A549 (cell line): ENCODE measurements around the gene SELL.

Experiments
- CEBPB ChIP-seq, 2 experiments: fragments of >200 bp in 1 of 2; sonication (Bioruptor Twin) in 1 of 2; formaldehyde crosslinking in 1 of 2; IDR thresholded peaks; 2 replicates each; pipeline ENCODE4 v1.6.1; 2012 to 2016
- JUNB ChIP-seq: fragments of >200 bp; sonication (Bioruptor Twin); formaldehyde crosslinking; IDR thresholded peaks from 2 replicates; pipeline ENCODE4 v1.6.1; 2016
- POLR2A ChIP-seq: IDR thresholded peaks from 2 replicates; pipeline ENCODE4 v1.6.1; 2012; ENCODE audit warnings: mild to moderate bottlenecking, low read length
- RAD21 ChIP-seq, 2 experiments: fragments of >200 bp in 1 of 2; sonication (Bioruptor Twin) in 1 of 2; formaldehyde crosslinking in 1 of 2; IDR thresholded peaks in 1 of 2; conservative IDR thresholded peaks in 1 of 2; 2 replicates in 1 of 2; 3 replicates in 1 of 2; pipeline ENCODE4 v1.6.1; 2012 to 2018; ENCODE audit warnings: inconsistent platforms in 1 of 2
- TF ChIP-seq, protein P1 (sequence below): fragments of >200 bp; sonication (Bioruptor Twin); formaldehyde crosslinking; IDR thresholded peaks from 3 replicates; pipeline ENCODE4 v1.5.1; 2016
- TF ChIP-seq, protein P2 (sequence below): fragments of 200-600 bp; sonication (generic); IDR thresholded peaks from 2 replicates; pipeline ENCODE4 v1.6.1; 2016; ENCODE audit warnings: antibody characterized with exemption, mild to moderate bottlenecking, moderate library complexity
- TF ChIP-seq, protein P3 (sequence below): fragments of 250-450 bp; sonication (Bioruptor Pico); IDR thresholded peaks from 2 replicates; pipeline ENCODE4 v1.5.0; 2021; ENCODE audit warnings: mild to moderate bottlenecking, moderate library complexity, borderline replicate concordance

DNA sequence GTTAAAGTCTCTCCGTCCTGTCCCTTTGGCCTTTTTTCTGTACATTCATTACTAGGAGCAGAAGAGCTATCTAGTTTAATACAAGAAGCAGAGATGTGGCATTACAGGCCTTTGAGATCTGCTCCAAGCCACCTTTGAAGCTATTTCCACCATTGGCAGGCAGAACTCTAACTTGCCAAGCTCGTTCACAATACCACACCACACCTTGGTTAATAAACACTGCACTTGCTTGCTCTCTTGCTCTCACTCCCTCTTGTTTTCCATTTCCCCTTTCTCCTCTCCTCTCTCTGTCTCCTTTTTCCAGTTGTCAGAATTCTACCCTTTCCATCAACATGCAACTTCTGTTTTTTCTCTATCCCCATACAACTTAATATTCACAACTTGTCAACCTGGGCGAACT lies 15.4 kb upstream of the SELL start:
- no peak for TF ChIP-seq RAD21 (conservative IDR thresholded peaks at IDR 0.05 in 1 of 2, IDR thresholded peaks at IDR 0.05 in 1 of 2)
- TF ChIP-seq, protein P1, sequence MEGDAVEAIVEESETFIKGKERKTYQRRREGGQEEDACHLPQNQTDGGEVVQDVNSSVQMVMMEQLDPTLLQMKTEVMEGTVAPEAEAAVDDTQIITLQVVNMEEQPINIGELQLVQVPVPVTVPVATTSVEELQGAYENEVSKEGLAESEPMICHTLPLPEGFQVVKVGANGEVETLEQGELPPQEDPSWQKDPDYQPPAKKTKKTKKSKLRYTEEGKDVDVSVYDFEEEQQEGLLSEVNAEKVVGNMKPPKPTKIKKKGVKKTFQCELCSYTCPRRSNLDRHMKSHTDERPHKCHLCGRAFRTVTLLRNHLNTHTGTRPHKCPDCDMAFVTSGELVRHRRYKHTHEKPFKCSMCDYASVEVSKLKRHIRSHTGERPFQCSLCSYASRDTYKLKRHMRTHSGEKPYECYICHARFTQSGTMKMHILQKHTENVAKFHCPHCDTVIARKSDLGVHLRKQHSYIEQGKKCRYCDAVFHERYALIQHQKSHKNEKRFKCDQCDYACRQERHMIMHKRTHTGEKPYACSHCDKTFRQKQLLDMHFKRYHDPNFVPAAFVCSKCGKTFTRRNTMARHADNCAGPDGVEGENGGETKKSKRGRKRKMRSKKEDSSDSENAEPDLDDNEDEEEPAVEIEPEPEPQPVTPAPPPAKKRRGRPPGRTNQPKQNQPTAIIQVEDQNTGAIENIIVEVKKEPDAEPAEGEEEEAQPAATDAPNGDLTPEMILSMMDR = no peak
- no peak for TF ChIP-seq JUNB
- TF ChIP-seq, protein P2, sequence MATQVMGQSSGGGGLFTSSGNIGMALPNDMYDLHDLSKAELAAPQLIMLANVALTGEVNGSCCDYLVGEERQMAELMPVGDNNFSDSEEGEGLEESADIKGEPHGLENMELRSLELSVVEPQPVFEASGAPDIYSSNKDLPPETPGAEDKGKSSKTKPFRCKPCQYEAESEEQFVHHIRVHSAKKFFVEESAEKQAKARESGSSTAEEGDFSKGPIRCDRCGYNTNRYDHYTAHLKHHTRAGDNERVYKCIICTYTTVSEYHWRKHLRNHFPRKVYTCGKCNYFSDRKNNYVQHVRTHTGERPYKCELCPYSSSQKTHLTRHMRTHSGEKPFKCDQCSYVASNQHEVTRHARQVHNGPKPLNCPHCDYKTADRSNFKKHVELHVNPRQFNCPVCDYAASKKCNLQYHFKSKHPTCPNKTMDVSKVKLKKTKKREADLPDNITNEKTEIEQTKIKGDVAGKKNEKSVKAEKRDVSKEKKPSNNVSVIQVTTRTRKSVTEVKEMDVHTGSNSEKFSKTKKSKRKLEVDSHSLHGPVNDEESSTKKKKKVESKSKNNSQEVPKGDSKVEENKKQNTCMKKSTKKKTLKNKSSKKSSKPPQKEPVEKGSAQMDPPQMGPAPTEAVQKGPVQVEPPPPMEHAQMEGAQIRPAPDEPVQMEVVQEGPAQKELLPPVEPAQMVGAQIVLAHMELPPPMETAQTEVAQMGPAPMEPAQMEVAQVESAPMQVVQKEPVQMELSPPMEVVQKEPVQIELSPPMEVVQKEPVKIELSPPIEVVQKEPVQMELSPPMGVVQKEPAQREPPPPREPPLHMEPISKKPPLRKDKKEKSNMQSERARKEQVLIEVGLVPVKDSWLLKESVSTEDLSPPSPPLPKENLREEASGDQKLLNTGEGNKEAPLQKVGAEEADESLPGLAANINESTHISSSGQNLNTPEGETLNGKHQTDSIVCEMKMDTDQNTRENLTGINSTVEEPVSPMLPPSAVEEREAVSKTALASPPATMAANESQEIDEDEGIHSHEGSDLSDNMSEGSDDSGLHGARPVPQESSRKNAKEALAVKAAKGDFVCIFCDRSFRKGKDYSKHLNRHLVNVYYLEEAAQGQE = no peak
- TF ChIP-seq CEBPB (IDR thresholded peaks at IDR 0.05) = no peak
- TF ChIP-seq POLR2A = no peak
- TF ChIP-seq, protein P3, sequence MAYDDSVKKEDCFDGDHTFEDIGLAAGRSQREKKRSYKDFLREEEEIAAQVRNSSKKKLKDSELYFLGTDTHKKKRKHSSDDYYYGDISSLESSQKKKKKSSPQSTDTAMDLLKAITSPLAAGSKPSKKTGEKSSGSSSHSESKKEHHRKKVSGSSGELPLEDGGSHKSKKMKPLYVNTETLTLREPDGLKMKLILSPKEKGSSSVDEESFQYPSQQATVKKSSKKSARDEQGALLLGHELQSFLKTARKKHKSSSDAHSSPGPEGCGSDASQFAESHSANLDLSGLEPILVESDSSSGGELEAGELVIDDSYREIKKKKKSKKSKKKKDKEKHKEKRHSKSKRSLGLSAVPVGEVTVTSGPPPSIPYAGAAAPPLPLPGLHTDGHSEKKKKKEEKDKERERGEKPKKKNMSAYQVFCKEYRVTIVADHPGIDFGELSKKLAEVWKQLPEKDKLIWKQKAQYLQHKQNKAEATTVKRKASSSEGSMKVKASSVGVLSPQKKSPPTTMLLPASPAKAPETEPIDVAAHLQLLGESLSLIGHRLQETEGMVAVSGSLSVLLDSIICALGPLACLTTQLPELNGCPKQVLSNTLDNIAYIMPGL (CRISPR knock-in tag) = no peak
